GM21381 (cell line): ENCODE measurements around the gene TBC1D3E.
"Not testable (repeated sequence)": the region's sequence is repeated elsewhere in the genome, so short reads cannot be mapped to it uniquely, and the experiment has no call there.

Source experiments
- ATAC-seq: cut with Tn5 transposase; IDR thresholded peaks from one replicate; pipeline ENCODE4 v1.9.1; 2021; ENCODE audit warnings: mild to moderate bottlenecking, moderate library complexity; ENCODE audit not compliant: unreplicated experiment

Gene TBC1D3E

DNA sequence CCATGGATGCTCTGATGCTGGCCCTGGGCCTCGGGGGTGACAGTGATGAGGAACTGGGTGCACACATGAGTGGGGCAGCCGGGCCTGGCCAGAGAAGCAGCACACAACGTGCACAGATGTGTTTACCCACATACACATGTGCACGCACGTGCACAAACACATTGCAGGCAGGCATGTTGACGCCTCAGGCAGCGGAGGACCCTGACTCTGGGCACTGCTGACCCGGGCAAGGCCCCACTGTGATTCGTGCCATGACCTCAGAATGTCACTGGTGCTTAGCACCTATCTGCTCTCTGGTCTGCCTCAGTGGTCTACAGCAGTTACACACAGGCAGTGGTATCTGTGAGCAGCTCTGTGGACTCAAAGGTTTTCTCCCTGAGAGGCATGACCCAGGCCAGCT lies at the start of gene TBC1D3E:
TSS of gene TBC1D3E (plus strand) at position 301 of the 400 bp plus-strand sequence. CDS start 1,545 bp downstream, outside the sequence.
- ATAC-seq: not testable (repeated sequence)

GRCh38 chr17:38087344-38087743 lies 40.4 kb upstream of the TBC1D3E start:
- not testable (repeated sequence) for ATAC-seq

DNA sequence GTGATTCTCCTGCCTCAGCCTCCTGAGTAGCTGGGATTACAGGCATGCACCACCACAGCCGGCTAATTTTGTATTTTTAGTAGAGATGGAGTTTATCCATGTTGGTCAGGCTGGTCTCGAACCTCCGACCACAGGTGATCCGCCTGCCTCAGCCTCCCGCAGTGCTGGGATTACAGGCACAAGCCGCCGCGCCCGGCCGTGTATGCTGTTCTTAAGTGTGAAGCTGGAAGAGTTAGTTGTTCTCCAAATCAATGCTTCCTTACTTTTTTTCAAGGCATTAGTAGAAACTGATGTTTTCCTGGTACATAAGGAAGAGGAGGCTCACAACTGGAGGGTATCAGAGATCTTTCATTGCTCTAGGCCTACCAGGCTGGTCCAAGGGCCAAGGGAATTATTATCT lies 39.6 kb upstream of the TBC1D3E start:
- not testable (repeated sequence) for ATAC-seq

DNA sequence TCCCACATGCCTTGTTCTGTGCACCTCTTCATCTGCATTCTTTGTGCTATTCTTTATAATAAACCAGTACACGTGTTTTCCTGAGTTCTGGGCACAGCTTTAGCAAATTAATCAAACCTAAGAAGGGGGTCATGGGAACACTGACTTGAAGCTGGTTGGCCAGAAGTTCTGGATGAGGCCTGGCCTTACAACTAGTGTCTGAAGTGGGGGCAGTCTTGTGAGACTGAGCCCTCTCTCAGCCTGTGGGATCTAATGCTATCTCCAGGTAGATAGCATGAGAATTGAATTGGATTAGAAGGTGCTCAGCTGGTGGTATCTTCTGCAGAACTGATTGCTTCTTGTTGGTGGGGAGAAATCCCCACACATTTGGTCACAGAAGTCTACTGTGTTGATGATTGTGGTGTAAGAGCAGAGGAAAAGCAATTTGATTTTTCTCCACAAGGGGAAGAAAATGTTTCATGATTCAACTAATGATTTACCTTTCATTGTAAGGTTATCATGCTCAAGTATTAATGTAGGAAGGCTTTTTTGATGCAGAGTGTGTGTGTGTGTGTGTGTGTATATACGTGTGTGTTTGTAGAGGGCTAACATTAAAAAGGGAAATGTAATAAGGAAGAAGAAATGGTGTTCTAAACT lies 33.6 kb upstream of the TBC1D3E start:
- ATAC-seq: not testable (repeated sequence)

DNA sequence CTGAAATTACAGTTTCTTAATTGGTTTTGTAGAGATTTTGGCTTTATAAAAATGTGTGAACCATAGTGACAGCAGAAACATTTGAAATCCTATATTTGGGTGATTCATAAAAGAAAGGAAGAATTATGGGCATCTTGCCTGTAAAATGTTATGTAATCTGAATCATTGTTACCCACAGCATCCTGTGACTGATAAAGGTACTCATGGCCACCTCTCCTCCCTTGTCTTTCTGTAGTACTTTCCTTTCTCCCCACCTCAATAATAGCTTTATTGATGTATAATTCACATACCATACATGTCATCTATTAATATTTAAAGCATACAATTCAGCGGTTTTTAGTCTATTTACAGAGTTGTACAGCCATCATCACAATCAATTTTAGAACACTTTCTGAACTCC lies 28.5 kb upstream of the TBC1D3E start:
- not testable (repeated sequence) for ATAC-seq

DNA sequence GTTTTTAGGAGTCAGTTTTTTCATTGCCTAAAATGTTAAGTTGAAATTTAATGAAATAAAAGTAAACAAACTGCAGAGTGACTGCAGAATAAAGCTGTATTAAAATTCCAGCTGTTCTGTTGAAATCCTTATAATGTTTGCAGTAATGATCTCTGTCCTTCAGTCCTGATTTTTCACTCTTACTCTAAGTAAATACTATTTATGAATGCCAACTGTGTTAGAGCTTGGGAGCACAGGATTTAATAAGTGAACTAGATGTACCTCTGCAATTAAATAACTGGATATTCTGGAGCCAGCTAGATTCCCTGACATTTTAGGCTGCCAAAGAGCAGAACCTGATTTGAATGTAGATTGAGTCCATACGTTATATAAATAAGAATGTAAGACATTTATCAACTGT lies 7.9 kb upstream of the TBC1D3E start:
- ATAC-seq: not testable (repeated sequence)

DNA sequence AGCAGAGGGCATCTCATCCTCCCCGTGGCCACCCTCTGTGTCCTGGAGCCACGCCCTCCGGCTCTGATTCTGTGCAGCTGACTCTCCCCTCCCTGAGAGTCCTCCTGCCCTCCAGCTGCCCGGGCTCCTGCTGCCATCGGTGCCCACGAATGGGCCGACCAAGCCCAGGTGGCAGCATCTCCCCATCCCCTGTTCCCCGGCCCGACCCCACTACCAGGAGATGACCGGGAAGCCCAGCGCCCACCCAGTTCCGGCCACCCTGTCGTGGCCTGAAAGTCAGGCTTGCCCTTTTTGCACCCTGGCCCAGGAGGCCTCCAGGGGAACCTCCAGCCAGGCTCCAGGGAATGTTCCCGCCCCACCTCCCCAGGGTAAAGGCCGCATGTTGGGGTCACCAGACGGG lies 7.1 kb downstream of the TBC1D3E start:
- ATAC-seq: not testable (repeated sequence)
